Glomerular visceral epithelial cell (primary cell): Measurements from ENCODE around the gene RALA.
"Not testable (repeated sequence)": the region's sequence is repeated elsewhere in the genome, so short reads cannot be mapped to it uniquely, and the experiment has no call there.

Experiments
- DNase-seq: peaks from one replicate; pipeline ENCODE4 v3.0.0-alpha.2; 2016; ENCODE audit errors: extremely low spot score

Gene RALA

GRCh38 chr7:39727231-39728012 lies 104.0 kb downstream of the RALA start:
- no peak for DNase-seq

GRCh38 chr7:39732837-39733804 lies 109.7 kb downstream of the RALA start:
- DNase-seq = peak; percentile 96

GRCh38 chr7:39733881-39734632 lies 110.7 kb downstream of the RALA start:
- peak; percentile 90 for DNase-seq

- peak; percentile 37 for DNase-seq
Observed at GRCh38 chr7:39734633-39735004, 111.2 kb downstream of the RALA start.

- peak; percentile 52 for DNase-seq
Observed at GRCh38 chr7:39735903-39736302, 112.5 kb downstream of the RALA start.

- no peak for DNase-seq
Observed at GRCh38 chr7:39741942-39742623, 118.7 kb downstream of the RALA start.

- no peak for DNase-seq
Observed at GRCh38 chr7:39744620-39745019, 121.2 kb downstream of the RALA start.

- DNase-seq = no peak
Observed at GRCh38 chr7:39745320-39745719, 121.9 kb downstream of the RALA start.

- DNase-seq = peak; percentile 78
Observed at GRCh38 chr7:39746103-39746819, 122.9 kb downstream of the RALA start.

- DNase-seq = no peak
Observed at GRCh38 chr7:39749177-39749576, 125.8 kb downstream of the RALA start.

GRCh38 chr7:39749717-39750116 lies 126.3 kb downstream of the RALA start:
- no peak for DNase-seq

GRCh38 chr7:39750253-39751077 lies 127.1 kb downstream of the RALA start:
- no peak for DNase-seq

- DNase-seq = not testable (repeated sequence)
Observed at GRCh38 chr7:39753237-39753636, 129.9 kb downstream of the RALA start.

- DNase-seq = no peak
Observed at GRCh38 chr7:39753823-39754325, 130.5 kb downstream of the RALA start.

GRCh38 chr7:39754326-39755120 lies 131.2 kb downstream of the RALA start:
- DNase-seq = peak; percentile 61

GRCh38 chr7:39757604-39758003 lies 134.2 kb downstream of the RALA start:
- DNase-seq = no peak
